CD4-positive, alpha-beta T cell treated with Interleukin-1 beta for 1 hour (primary cell): ENCODE measurements around the gene NAIF1.
A peak's percentile ranks its signal among the peaks of the same experiment; 100 is the strongest.
"Not testable (repeated sequence)": the region's sequence is repeated elsewhere in the genome, so short reads cannot be mapped to it uniquely, and the experiment has no call there.

ENCODE experiments used
- DNase-seq, 2 donors: peaks; one replicate each; pipeline ENCODE4 v3.0.0-alpha.2; 2020 to 2022

The NAIF1 gene

GRCh38 chr9:128066713-128067644, at the start of gene NAIF1:
TSS of gene NAIF1 (minus strand) at chr9:128067320. CDS start at chr9:128067101, 219 bp downstream.
- DNase-seq = peak; percentile 98

GRCh38 chr9:128116104-128117083, 49.3 kb upstream of the NAIF1 start:
- DNase-seq = no peak

- DNase-seq = peak; percentile 22 to 76
Measured at GRCh38 chr9:128115187-128116103, 48.3 kb upstream of the NAIF1 start.

GRCh38 chr9:128114326-128115186, 47.4 kb upstream of the NAIF1 start:
- DNase-seq = no peak

- no peak for DNase-seq
Measured at GRCh38 chr9:128113526-128114325, 46.6 kb upstream of the NAIF1 start.

GRCh38 chr9:128111726-128112125, 44.6 kb upstream of the NAIF1 start:
- not testable (repeated sequence) for DNase-seq

GRCh38 chr9:128109050-128109709, 42.1 kb upstream of the NAIF1 start:
- no peak for DNase-seq

- no peak for DNase-seq
Measured at GRCh38 chr9:128108269-128109049, 41.3 kb upstream of the NAIF1 start.

GRCh38 chr9:128107468-128108268, 40.5 kb upstream of the NAIF1 start:
- DNase-seq = no peak

- DNase-seq = no peak
Measured at GRCh38 chr9:128106940-128107467, 39.9 kb upstream of the NAIF1 start.

GRCh38 chr9:128106181-128106939, 39.2 kb upstream of the NAIF1 start:
- DNase-seq = no peak

GRCh38 chr9:128105538-128106175, 38.5 kb upstream of the NAIF1 start:
- DNase-seq = no peak

- DNase-seq = no peak
Measured at GRCh38 chr9:128104171-128104618, 37.1 kb upstream of the NAIF1 start.

- DNase-seq = peak in 1 of 2 donors; percentile 47
Measured at GRCh38 chr9:128103589-128103962, 36.5 kb upstream of the NAIF1 start.

GRCh38 chr9:128102861-128103588, 35.9 kb upstream of the NAIF1 start:
- no peak for DNase-seq

GRCh38 chr9:128102196-128102595, 35.1 kb upstream of the NAIF1 start:
- DNase-seq = no peak
